GM10847 (cell line): ENCODE results near the gene FTH1.

Experiments used
- POLR2A ChIP-seq: IDR thresholded peaks from 2 replicates; pipeline ENCODE4 v1.6.1; 2011; ENCODE audit not compliant: insufficient read length; ENCODE audit errors: extremely low read depth

The FTH1 gene

DNA sequence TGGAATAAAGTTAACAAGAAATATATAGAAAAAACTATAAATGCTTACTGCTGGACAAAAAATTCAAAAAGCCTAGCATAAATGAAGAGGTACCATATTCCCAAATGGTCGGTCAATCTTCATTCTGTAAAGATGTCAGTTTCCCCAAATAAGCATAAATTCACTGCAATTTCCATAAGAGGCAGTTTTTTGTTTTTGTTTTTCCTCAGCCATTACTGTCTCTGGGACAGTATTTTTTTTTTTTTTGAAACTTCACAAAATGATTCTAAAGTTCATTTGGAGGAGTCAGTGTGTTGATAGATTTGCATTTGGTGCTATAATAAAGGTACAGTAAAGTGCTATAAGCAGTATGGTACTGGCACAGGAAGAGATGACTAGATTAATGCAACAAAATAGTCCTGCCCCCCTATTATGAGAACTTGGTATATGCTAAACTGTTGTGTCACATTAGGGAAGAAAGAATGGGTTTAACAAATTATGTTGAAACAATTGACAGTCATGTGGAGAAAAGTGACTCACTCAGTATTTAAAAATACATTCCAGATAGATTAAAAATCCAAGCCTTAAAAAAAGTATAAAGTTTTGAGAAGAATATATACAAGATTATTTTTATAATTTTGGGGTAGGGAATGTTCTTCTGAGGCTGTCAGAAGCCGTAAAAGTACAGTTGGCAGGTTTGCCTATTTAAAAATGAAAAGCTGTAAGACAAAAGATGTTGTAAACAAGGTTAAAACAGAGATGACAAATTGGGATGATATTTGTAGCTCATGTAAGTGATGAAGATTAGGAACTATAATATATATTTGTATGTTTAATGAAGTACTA lies 2.6 kb upstream of the FTH1 start:
- no peak for TF ChIP-seq POLR2A

DNA sequence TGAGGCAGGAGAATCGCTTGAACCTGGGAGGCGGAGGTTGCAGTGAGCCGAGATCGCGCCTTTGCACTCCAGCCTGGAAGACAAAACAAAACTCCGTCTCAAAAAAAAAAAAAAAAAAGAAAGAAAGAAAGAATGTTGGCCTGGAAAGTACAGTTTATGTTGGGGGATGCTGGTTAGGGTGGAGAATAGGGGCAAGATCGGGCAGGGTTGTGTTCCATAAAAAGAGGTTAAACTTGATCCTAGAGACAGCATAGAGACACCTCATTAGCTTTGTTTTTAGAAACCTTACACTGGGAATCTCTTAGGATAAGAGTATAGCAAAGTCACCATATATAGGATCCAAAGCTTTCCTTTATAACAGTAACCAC lies 1.9 kb upstream of the FTH1 start:
- TF ChIP-seq POLR2A: no peak

DNA sequence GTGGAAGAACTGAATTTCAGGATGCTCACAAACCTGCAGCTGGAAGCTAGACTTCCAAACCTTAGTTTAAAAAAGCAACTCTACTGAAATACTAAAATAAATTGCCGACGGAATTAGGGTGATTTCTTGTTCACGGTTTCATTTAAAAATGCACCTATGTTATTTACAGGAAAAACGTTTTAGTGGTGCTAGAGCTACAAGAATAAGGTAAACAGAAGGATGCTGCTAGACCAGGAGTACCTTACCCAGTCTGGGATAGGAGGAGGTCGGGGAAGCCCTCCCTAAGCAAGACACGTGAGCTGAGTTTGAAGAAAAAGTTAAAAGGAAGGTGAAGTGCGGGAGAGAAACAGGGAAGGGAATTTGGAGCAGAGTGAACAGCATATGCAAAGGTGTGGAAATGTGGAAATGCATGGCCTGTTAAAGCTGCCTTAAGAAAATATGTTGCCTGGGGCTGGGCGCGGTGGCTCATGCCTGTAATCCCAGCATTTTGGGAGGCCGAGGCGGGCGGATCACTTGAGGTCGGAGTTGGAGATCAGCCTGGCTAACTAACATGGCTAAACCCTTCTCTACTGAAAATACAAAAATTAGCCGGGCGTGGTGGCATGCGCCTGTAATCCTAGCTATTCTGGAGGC lies 1.4 kb upstream of the FTH1 start:
- TF ChIP-seq POLR2A: no peak

DNA sequence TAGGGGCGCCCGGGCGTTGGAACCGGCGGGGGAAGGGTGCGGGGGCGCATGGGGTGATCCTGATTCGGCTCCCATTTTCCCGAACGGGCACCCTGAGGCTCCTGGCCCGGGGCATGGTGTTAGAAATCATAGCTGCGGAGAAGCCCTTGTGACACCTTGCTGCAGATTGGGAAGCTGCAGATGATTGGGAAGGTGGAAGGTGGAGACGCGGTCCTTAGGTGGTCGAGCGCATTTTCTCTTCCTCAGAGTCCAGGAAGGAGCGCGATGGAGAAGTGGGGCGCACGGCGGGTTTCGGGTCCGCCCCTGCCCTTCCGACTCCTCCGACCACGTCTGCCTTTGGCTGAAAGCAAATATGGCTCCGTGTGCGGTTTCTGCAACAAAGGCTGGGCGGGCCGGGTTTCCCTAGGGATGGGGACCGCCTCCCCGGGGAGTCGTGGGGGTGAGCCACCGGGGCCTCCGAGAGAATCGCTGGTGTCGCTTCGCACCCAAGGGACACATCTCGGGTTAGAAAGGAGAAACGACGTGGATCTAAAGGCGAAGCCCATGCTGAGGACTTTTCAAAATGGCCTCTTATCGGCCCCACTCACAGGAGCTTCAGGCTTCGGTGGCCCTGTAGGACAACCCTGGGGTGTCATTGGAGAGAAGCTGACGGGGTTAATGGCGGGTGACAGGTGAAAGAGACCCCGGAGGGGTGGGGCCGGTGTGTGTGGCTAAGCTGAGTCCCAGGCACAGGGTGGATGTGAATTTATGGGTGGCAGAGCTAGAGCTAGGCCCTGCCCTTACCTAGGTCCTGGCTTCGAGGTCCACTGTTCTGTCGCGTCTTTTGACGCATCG lies 707 bp upstream of the FTH1 start:
- TF ChIP-seq POLR2A: no peak

DNA sequence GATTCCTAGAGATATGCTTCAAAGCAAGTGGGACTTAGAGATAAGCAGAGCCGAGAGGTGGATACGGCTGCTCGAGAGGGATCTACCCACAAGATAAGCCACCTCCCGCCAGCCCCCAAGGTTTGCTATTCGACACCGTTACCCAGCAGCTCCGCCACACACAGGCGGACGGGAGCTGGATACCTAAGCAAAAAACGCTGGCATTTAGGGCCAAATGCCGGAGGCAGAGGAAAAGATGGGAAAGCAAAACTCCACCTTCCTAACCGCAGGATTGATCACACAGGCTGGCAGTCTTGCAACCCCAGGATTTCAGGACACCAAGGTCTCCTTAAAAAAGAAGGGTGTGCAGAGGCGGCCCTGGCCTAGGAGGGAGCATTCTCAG lies 709 bp downstream of the FTH1 start:
- no peak for TF ChIP-seq POLR2A

DNA sequence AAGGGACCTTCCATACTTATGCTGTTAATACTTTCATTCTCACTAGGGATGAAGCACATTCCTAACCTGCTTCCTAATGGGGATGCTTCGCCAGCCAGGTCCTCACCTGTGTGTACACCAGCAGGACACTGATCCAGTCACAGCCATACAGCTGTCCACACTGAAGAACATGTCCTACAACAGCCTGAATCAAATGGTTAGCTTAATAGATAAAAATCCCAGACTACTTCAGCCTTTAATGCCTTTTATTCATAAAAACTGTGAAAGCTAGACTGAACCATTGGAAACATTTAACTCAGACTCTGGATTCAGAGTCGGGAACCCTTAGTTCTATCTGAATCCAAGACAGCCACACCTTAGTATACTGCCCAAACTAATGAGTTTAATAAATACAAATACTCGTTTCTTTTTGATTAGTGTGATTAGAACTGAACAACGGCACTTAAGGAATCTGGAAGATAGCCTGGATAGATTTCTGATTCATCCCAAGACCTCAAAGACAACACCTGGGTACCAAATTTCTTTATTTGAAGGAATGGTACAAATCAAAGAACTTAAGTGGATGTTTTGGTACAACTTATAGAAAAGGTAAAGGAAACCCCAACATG lies 3.3 kb downstream of the FTH1 start:
- TF ChIP-seq POLR2A: no peak

DNA sequence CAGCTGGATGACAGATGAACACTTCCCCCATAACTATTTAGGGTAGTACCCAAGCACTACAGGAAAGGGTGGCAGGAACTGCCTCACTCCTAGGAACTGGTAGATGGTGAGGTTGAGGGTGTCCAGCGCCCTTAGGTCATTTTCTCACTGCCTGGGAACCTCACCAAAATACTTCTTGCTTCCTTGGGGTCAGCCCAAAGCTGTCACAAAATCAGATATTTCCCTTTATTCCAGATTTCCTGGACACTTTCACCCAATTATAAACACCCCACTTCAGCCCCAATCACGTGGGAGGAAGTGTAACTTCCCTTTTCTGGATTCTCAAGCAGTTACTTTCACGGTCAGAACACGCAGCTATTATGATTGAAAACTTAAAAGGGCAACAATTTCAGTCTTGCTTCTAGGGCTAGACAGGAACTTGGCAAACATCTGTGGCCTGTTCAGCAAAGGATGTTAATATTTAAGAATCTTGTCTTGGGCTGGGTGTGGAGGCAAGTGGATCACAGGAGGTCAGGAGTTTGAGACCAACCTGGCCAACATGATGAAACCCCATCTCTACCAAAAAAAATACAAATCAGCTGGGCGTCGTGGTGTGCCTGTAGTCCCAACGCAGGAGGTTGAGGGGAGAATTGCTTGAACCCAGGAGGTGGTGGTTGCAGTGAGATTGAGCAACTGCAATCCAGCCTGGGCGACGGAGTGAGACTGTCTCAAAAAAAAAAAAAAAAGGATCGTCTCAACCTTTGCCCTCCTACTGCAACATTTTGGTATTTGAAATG lies 4.0 kb downstream of the FTH1 start:
- no peak for TF ChIP-seq POLR2A

DNA sequence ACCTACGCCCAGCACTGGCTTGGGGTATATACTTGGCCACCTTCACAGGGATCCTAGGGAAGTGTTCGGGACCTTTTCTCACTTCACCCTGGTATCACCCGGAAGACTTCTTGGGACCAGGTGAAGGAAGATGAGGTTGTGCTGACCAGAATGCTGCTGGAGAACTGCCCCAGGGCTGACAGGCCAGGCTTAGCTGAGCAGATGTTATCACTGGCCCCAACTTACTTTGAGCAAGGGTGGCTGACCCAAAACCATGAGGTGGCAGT lies 4.5 kb downstream of the FTH1 start:
- TF ChIP-seq POLR2A: no peak

DNA sequence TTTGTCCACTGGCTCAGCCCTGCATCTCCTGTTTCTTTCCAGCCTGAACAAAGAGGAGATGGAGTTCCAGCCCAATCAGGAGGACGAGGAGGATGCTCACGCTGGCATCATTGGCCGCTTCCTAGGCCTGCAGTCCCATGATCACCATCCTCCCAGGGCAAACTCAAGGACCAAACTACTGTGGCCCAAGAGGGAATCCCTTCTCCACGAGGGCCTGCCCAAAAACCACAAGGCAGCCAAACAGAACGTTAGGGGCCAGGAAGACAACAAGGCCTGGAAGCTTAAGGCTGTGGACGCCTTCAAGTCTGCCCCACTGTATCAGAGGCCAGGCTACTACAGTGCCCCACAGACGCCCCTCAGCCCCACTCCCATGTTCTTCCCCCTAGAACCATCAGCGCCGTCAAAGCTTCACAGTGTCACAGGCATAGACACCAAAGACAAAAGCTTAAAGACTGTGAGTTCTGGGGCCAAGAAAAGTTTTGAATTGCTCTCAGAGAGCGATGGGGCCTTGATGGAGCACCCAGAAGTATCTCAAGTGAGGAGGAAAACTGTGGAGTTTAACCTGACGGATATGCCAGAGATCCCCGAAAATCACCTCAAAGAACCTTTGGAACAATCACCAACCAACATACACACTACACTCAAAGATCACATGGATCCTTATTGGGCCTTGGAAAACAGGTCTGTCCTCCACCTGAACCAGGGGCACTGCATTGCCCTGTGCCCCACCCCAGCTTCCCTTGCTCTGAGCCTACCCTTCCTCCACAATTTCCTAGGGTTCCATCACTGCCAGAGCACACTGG lies 5.0 kb downstream of the FTH1 start:
- no peak for TF ChIP-seq POLR2A

DNA sequence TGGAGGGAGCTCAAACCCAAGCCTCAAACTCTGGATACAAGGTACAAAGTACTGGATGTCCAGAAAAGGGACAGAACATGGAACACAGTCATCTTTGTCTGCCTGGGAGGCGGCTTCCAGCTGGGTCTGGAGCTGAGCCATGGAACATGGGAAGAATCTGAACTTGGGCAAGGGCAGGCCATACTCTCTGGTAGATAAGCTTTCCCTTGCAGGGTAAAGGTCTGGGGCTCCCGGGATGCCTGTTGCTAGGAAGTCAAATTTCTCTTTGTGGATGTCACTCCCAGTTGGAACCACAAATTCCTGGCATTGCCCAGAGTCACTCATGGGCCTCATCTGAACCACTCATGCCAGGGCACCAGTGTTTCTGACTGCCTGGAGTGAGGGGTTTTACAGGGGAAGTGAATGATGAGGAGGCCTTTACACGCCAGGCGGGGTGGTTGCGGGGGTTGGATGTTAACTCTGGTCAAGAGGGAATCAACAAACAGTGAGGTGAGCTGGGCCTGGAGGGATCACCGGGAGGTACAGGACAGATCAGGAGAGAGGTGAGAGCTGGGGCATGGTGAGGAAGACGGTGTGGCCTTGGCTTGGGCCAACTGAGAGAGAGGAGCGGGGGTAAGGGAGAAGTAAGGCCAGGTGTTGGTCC lies 5.7 kb downstream of the FTH1 start:
- TF ChIP-seq POLR2A: no peak

DNA sequence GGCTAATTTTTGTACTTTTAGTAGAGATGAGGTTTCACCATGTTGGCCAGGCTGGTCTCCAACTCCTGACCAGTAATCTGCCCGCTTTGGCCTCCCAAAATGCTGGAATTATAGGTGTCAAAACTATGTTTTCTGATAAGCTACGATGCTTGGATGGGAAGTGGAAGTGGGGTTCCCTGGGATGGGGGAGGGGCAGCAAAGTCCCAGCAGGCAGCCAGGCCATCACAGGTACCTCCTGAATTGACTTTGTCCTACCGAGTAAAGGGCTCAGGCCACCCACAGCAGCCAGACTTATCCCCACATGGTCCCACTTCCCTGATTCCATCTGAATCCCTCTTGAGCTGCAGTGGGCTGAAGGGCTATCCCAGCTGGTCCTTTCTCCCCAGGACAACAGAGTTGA lies 6.9 kb downstream of the FTH1 start:
- no peak for TF ChIP-seq POLR2A

DNA sequence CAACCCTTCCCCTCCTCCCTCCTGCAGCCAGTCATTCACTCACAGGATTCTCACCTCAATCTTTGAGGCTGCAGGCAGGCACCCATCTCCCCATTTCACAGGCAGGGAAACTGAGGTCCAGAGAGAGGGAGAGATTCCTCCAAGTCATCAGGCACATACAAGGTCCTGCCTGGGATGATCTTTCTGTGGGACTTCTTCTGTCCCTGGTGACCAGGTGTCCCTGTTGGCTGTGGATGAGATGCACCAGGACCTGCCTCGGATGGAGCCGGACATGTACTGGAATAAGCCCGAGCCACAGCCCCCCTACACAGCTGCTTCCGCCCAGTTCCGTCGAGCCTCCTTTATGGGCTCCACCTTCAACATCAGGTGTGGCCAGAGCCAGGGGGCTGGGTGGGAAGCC lies 7.8 kb downstream of the FTH1 start:
- no peak for TF ChIP-seq POLR2A

DNA sequence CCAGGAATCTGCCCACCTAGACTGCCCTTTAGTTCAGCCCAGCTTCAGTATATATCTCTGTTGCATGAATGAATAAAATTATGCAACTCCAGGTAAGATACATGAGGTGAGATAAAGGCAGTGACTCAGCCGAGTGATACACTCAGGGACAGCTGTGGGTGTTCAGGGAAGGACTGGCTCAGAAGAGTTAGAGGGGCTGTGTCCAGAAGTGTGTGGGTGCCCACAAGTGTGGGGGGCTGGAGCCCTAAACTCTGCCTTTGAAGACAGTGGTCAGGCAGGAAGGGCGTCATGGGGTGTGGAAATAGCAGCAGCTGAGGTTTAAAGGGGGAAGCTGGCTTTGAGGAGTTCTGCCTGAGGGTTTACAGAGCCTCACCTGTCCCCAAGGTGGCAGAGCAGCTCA lies 8.3 kb downstream of the FTH1 start:
- no peak for TF ChIP-seq POLR2A

DNA sequence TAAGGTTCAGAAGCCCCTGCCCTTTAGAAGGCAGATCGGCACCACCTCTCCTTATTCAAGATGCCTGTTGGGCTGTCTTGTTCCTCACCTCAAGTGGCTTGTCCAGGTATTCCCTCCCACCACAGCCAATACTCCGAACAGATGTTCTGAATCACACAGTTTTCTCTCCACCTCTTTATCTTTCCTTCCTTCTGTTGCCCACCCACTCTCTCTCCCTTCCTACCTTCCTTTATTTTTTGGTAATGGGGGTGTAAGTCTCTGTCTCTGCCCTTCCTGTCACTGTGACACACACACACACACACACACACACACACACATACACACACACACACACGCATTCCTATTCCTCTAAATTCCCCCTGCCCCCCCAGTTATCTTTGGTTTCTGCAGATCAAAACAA lies 8.8 kb downstream of the FTH1 start:
- no peak for TF ChIP-seq POLR2A

DNA sequence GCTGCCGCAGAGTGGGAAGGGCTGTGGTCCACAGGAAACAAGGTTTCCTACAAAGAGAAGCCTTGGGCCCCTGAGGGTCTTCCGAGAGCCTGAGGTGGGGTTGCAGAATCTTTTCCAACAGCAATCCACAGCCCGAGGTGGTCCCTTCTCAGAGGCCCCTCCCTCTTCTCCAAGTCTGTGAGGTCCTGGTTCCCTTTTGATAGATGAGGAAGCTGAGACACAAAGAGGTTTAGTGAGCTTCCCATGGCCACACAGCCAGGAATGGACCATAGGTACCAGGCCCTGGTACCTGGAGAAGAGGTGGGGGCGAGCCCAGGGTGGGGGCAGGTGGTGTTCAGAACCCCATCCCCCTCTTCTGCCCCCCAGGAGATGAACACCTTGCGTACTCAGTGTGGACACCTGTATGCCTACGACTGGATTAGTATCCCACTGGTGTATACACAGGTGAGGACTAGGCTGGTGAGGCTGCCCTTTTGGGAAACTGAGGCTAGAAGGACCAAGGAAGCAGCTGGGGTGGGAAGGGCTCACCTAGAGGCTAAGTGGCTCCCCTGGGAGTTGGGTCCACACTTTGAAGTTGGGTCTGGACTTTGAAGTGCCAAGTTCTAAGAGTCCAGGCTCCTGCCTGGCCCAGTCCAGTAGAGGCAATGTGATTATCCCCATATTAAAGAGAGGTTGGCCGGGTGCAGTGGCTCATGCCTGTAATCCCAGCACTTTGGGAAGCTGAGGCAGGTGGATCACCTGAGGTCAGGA lies 10.2 kb downstream of the FTH1 start:
- TF ChIP-seq POLR2A: no peak
